Muscle of back (tissue), 11 donors: ENCODE data around the gene HMCN1. TPM values are rescaled to one million over a fixed set of nuclear protein-coding genes. Genes with fewer than 3 reads are reported as not detected.

ENCODE experiments used
- DNase-seq, 3 donors: peaks; one replicate each; pipeline versions ENCODE4 v3.0.0 to v3.0.0-alpha.2; 2013
- polyA plus RNA-seq, 10 donors: library from polyadenylated mRNA; unstranded; fragments of 120-200 nt; gene quantifications; one replicate each; pipeline ENCODE4 v1.2.1, GENCODE V29; 2013; ENCODE audit not compliant: insufficient read length in 10 of 10

The HMCN1 gene
- polyA plus RNA-seq, 10 donors = 7.7 to 23.8 (median 14.1) TPM

DNA sequence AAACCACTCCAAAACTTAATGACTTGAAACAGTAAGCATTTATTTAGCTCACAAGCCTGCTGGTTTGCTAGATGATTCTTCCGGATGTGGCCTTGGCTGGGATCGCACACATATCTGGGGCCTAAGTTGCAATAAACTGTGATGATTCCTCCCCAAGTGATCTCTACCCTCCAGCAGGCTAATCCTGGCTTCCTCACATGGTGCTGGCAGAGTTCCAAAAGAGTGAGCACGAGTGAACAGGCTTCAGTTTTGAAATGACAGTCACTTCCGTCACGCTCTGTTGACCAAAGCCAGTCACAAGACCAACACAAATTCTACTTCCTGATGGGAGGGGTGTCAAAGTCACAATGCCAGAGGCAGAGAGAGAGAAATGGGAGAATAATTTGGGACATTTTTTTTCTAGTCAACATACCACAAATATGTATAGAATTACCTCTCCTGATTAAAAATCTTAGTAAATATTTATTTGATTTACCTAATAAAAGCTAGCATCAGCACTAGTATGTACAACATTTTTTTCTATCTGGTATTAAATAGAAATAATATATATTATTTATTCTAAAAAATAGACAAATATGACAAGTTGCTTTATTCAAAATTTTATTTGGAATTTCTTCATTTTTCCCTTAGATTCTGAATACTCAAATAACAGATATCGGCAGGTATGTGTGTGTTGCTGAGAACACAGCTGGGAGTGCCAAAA lies 348.2 kb downstream of the HMCN1 start:
- DNase-seq = peak; percentile 59 to 81 (median 75)

- DNase-seq = no peak
These were observed 352.4 kb downstream of the HMCN1 start for GRCh38 chr1:186086583-186086982.

GRCh38 chr1:186089940-186090339 lies 355.7 kb downstream of the HMCN1 start:
- no peak for DNase-seq

DNA sequence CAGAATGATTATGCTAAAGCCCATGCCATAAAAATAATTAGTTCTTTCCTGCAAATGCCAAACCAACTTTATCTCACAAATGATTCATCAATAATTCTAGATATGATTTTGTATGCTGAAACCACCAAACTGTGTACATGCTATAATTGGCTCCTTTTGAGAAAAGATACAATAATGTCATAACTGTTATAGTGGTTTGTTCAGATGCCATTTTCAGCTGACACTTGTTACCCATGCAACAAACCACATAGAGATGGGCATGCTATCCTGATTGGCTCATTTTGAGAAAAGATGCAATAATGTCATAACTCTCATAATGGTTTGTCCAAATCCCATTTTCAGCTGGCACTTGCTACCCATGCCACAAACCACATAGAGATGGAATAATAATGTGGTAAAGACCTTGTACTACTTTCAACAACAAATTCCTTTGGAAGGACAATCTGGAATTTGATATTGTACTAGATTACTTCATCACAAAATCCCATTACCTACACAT lies 357.1 kb downstream of the HMCN1 start:
- no peak for DNase-seq

GRCh38 chr1:186093437-186093836 lies 359.2 kb downstream of the HMCN1 start:
- DNase-seq = peak in 1 of 3 donors; percentile 28

- peak in 1 of 3 donors; percentile 32 for DNase-seq
These were observed 360.0 kb downstream of the HMCN1 start for GRCh38 chr1:186094172-186094571.

- no peak for DNase-seq
These were observed 365.3 kb downstream of the HMCN1 start for GRCh38 chr1:186099336-186100104.

DNA sequence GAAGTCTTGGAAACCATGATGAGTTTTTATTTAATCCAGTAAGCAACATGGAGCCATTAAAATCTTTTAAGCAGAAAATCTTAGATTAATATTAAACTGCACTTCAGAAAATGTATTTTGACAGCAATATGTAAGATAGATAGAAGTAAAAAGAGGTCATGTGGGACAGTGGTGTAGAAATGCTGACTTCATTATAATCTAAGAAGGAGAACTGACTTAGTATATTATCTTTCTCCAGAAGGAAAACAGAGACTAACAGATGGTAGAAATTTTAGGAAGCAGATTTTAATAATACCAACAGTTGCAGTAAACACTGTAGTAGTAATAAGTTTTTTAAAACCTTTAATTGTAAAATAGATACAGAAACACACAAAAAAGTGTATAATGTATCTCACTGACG lies 367.9 kb downstream of the HMCN1 start:
- DNase-seq = no peak

DNA sequence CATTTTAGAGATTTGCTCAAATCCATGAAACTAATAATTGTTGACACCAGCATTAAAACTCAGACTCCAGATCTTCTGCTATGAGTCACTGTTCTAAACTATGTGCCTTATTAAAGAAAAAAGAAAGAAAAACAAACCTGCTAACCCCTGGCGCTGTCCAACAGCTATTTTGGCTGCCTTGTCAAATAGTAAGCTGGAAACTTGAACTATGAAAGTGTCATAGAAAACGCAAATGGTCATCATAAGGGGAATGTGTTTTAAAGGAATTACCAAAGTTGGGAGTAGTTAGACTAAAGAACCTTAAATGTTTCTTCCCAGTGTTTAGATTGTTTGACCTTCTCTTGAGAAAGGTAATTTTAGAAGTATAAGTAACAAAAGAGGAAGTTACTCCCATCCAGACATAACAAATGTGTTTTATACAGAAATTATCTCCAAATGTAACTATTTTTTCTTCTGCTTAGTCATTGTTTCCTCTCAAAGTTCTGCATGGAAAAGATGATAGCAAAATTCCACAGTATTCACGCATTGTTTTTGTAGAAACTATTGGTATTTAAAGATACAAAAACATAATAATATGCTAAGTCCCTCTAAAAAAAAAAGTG lies 368.5 kb downstream of the HMCN1 start:
- DNase-seq = peak; percentile 20 to 56 (median 45)

DNA sequence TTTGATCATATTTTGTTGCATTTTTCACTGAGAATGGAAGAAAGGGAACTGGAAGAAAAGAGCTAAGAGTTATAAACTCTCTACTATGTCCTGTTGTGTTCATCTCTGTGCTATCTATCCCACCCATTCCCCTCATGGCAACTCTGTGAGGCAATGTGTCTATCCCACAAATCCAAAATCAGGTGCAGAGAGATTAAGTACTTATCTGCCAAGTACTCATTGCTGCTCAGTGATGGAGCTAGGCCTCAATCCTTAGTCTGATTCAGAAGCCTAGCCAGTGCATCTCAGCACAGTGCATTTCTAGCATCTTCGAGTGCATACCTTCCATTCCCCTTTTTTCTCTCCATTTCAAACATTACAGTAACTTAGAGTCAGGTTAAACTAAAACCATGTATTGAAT lies 370.3 kb downstream of the HMCN1 start:
- no peak for DNase-seq

DNA sequence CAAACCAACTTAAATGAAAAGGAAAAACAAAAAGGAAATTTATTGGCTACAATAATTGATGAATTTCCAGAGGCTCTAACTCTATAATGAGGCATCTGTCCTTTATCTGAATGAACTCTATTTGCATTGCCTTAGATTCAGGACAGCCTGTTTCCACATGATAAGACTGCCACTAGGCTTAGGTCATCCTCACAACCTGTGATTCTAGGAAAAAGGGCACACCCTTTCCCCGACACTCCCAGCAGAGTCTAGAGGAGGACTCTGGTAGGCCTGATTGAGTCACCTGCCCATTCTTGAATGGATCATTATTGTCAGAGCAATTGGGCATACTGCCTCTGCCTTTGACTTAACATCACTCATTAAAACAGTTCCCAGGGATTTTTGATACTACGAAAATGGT lies 378.1 kb downstream of the HMCN1 start:
- no peak for DNase-seq

- peak; percentile 27 to 62 (median 29) for DNase-seq
These were observed 379.3 kb downstream of the HMCN1 start for GRCh38 chr1:186113461-186113860.

DNA sequence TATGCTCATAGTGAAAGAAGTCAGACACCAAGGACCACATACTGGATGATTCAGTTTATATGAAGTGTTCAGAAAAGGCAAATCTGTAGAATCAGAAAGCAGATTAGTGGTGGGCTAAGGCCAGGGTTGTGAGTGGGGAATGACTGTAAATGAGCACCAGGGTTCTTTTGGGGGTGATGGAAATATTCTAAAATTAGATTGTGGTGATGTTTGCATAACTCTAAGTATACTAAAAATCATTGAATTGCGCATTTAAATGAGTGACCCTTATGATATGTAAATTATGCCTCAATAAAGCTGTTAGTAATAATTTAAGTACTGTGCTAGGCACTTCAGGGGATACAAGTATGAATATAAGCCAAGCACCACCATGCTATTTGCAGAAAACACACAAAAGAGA lies 384.5 kb downstream of the HMCN1 start:
- no peak for DNase-seq

DNA sequence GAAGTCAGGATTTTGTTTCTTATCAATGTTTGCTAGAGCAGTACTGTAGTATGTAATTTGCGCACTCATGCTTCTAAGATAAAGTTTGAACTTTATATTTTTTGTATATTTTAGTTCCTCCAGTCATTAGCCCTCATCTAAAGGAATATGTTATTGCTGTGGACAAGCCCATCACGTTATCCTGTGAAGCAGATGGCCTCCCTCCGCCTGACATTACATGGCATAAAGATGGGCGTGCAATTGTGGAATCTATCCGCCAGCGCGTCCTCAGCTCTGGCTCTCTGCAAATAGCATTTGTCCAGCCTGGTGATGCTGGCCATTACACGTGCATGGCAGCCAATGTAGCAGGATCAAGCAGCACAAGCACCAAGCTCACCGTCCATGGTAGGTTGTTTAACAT lies 388.6 kb downstream of the HMCN1 start:
- DNase-seq = no peak

GRCh38 chr1:186125035-186125434 lies 390.8 kb downstream of the HMCN1 start:
- no peak for DNase-seq

DNA sequence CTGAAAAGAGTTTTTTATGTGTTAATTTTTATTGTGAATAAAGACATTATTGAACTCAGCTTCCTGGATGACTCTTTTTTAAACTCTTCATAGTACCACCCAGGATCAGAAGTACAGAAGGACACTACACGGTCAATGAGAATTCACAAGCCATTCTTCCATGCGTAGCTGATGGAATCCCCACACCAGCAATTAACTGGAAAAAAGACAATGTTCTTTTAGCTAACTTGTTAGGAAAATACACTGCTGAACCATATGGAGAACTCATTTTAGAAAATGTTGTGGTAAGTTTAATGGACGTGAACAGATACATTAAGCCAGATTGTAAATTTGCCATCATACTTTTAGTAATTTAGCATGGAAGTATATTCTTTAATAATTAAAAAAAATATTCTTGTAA lies 391.3 kb downstream of the HMCN1 start:
- peak in 1 of 3 donors; percentile 26 for DNase-seq

DNA sequence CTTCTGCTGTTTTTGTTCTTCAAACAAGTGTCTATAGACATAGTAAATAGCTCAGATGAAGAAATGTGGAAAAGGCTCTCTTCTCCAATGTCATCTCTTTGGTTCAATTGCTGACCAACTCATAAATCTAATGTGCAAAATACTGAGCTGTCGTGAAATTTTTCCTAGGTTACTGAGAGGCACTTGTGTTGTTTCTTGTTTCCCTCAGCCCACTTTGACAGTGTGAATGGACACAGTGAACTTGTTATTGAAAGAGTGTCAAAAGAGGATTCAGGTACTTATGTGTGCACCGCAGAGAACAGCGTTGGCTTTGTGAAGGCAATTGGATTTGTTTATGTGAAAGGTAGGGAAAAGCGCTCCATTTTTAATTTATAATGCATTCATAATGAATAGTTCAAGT lies 395.6 kb downstream of the HMCN1 start:
- no peak for DNase-seq

DNA sequence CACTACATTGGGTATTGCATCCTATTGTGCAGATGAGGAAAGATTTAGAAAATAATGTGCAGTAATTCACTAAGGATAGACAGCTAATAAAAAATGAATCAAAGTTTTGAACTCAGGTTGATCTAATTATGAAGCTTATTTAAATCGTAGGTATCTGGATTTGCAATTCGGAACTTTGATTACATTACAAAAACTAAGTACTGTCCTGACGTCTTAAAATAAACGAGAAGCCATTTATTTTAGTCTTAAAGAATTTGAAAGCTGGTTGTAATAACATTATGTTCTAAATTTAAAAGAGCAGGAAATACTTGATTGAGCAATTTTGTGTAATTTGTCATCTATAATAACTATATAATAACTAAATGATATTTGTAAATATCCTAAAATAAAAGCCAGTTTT lies 404.9 kb downstream of the HMCN1 start:
- no peak for DNase-seq

- DNase-seq = peak in 2 of 3 donors; percentile 42 to 51
These were observed 405.5 kb downstream of the HMCN1 start for GRCh38 chr1:186139701-186140100.

DNA sequence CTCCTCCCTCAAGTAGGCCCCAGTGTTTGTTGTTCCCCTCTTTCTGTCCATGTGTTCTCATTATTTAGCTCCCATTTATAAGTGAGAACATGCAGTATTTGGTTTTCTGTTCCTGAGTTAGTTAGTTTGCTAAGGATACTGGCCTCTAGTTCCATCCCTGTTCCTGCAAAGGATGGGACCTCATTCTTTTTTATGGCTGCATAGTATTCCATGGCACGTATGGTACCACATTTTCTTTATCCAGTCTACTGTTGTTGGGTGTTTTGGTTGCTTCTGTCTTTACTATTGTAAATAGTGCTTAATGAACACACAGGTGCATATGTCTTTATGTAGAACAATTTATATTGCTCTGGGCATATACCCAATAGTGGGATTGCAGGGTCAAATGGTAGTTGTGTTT lies 408.0 kb downstream of the HMCN1 start:
- DNase-seq = no peak

GRCh38 chr1:186142916-186143315 lies 408.7 kb downstream of the HMCN1 start:
- DNase-seq = no peak

- peak; percentile 14 to 51 (median 25) for DNase-seq
These were observed 409.3 kb downstream of the HMCN1 start for GRCh38 chr1:186143481-186143880.

- DNase-seq = no peak
These were observed 410.3 kb downstream of the HMCN1 start for GRCh38 chr1:186144505-186144904.
